CD14-positive monocyte (primary cell): Measurements from ENCODE around the gene CCT2. TPM values are rescaled to one million over a fixed set of nuclear protein-coding genes. Genes with fewer than 3 reads are reported as not detected.

Experiments
- DNase-seq, 3 donors: peaks; one replicate each; pipeline ENCODE4 v3.0.0-alpha.2; 2011 to 2022
- H2AFZ ChIP-seq: 2 replicates; pipeline ENCODE4 v1.6.0; 2012; ENCODE audit warnings: mild to moderate bottlenecking, low read depth, low read length, inconsistent platforms; ENCODE audit not compliant: insufficient read depth, poor library complexity, severe bottlenecking
- H3K27ac ChIP-seq, 2 donors: 1 replicate in 1 of 2; 2 replicates in 1 of 2; pipeline ENCODE4 v1.5.1; 2012 to 2013; ENCODE audit warnings: low read length in 2 of 2, control low read depth in 1 of 2, inconsistent platforms in 1 of 2, low read depth in 1 of 2, mild to moderate bottlenecking in 1 of 2
- H3K27me3 ChIP-seq, 2 donors: one replicate each; pipeline versions ENCODE4 v1.6.0 to v1.6.1; 2011 to 2013; ENCODE audit warnings: low read length in 2 of 2; ENCODE audit not compliant: control insufficient read depth in 2 of 2, insufficient read depth in 2 of 2
- H3K36me3 ChIP-seq, 2 donors: replicated peaks in 1 of 2; 1 replicate in 1 of 2; 2 replicates in 1 of 2; pipeline versions ENCODE4 v1.5.1 to v1.6.1; 2012 to 2013; ENCODE audit warnings: low read length in 2 of 2, control low read depth in 1 of 2, inconsistent platforms in 1 of 2, mild to moderate bottlenecking in 1 of 2; ENCODE audit not compliant: insufficient read depth in 2 of 2, control insufficient read depth in 1 of 2
- H3K4me1 ChIP-seq, 2 donors: 1 replicate in 1 of 2; 2 replicates in 1 of 2; pipeline versions ENCODE4 v1.5.1 to v1.6.1; 2012 to 2013; ENCODE audit warnings: low read length in 2 of 2, control low read depth in 1 of 2, inconsistent platforms in 1 of 2, mild to moderate bottlenecking in 1 of 2, moderate library complexity in 1 of 2; ENCODE audit not compliant: insufficient read depth in 2 of 2, control insufficient read depth in 1 of 2
- H3K4me2 ChIP-seq: replicated peaks from 2 replicates; pipeline ENCODE3; 2012; ENCODE audit warnings: low read length, moderate library complexity, mild to moderate bottlenecking; ENCODE audit not compliant: poor library complexity, severe bottlenecking; ENCODE audit errors: extremely low read depth
- H3K4me3 ChIP-seq, 3 experiments: fragments of 200-600 bp in 1 of 3; sonication (generic) in 1 of 3; replicated peaks in 1 of 3; 1 replicate in 2 of 3; 2 replicates in 1 of 3; pipeline ENCODE4 v1.5.1; 2011 to 2013; ENCODE audit warnings: low read length in 3 of 3, mild to moderate bottlenecking in 3 of 3, control low read depth in 2 of 3, low read depth in 2 of 3, inconsistent platforms in 1 of 3, moderate library complexity in 1 of 3
- H3K79me2 ChIP-seq: 2 replicates; pipeline ENCODE4 v1.6.0; 2012; ENCODE audit warnings: mild to moderate bottlenecking, control low read depth, inconsistent platforms, low read length, moderate library complexity; ENCODE audit not compliant: insufficient read depth
- H3K9ac ChIP-seq: 2 replicates; pipeline ENCODE4 v1.6.0; 2017; ENCODE audit warnings: low read length, mild to moderate bottlenecking; ENCODE audit not compliant: insufficient read depth, poor library complexity, severe bottlenecking
- H3K9me3 ChIP-seq, 2 donors: replicated peaks in 1 of 2; 1 replicate in 1 of 2; 2 replicates in 1 of 2; pipeline versions ENCODE4 v1.5.1 to v1.6.1; 2012 to 2013; ENCODE audit warnings: low read length in 2 of 2, control low read depth in 1 of 2; ENCODE audit not compliant: control insufficient read depth in 1 of 2, insufficient read depth in 1 of 2
- H4K20me1 ChIP-seq: 2 replicates; pipeline ENCODE4 v1.6.0; 2012; ENCODE audit warnings: mild to moderate bottlenecking, low read length, control low read depth, moderate library complexity; ENCODE audit not compliant: insufficient read depth
- H3K27ac Mint-ChIP-seq, 7 donors: one replicate each; pipeline ENCODE4 v1.8.0; 2020; ENCODE audit warnings: mild to moderate bottlenecking in 7 of 7, mixed read lengths in 7 of 7, moderate library complexity in 6 of 7, inconsistent platforms in 2 of 7
- H3K27me3 Mint-ChIP-seq, 3 donors: one replicate each; pipeline ENCODE4 v1.8.0; 2021 to 2022; ENCODE audit warnings: low read depth in 3 of 3, mild to moderate bottlenecking in 3 of 3, mixed read lengths in 3 of 3, moderate library complexity in 3 of 3, inconsistent platforms in 1 of 3
- H3K36me3 Mint-ChIP-seq, 2 donors: one replicate each; pipeline ENCODE4 v1.8.0; 2020; ENCODE audit warnings: mixed read lengths in 2 of 2, inconsistent platforms in 1 of 2, mild to moderate bottlenecking in 1 of 2
- H3K4me1 Mint-ChIP-seq: one replicate; pipeline ENCODE4 v1.8.0; 2020; ENCODE audit warnings: mild to moderate bottlenecking, mixed read lengths
- H3K4me3 Mint-ChIP-seq, 2 donors: one replicate each; pipeline ENCODE4 v1.8.0; 2020; ENCODE audit warnings: mild to moderate bottlenecking in 2 of 2, mixed read lengths in 2 of 2, moderate library complexity in 1 of 2
- H3K9me3 Mint-ChIP-seq, 7 donors: one replicate each; pipeline ENCODE4 v1.8.0; 2020 to 2022; ENCODE audit warnings: mixed read lengths in 7 of 7, mild to moderate bottlenecking in 6 of 7, moderate library complexity in 6 of 7, inconsistent platforms in 2 of 7
- WGBS: methylation state at CpG from one replicate; pipeline ENCODE4 v1.1.5; 2013; ENCODE audit warnings: missing lambda C conversion rate; ENCODE audit not compliant: insufficient coverage; 5-methylcytosine and 5-hydroxymethylcytosine counted together
- intact Hi-C, 2 donors: fragments of 100-400 bp; cut with micrococcal nuclease; formaldehyde crosslinking; loops; one replicate each; pipeline versions ENCODE4 v1.15.0 to v1.15.1; 2023
- polyA plus RNA-seq, 3 donors: library from polyadenylated mRNA; depleted of rRNA in 1 of 3; unstranded in 2 of 3; stranded (reverse) in 1 of 3; fragments of 300-500 nt in 2 of 3; fragments of >200 nt in 1 of 3; fragmentation: Illumina TruSeq in 2 of 3; gene quantifications; 1 replicate in 2 of 3; 2 replicates in 1 of 3; pipeline ENCODE4 v1.2.3, GENCODE V29; 2012 to 2021
- TF ChIP-seq, protein P1 (sequence below): fragments of 200-600 bp; IDR thresholded peaks from one replicate; pipeline ENCODE4 v1.8.0; 2022; ENCODE audit warnings: antibody characterized with exemption, mild to moderate bottlenecking

CCT2 gene
- polyA plus RNA-seq, 3 donors: 39.8 to 87.4 (median 63.3) TPM

DNA sequence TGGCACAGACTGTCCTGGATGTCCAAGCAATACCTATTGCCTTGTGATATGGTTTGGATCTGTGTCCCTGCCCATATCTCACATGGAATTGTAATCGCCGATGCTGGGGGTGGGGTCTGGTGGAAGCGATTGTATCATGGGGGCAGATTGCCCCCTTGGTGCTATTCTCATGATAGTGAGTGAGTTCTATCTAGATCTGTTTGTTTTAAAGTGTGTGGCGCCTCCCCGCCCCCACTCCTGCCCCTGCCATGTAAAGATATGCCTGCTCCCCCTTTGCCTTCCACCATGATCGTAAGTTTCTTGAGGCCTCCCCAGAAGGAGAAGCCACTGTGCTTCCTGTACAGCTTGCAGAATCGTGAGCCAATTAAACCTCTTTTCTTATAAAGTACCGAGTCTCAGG is 42.2 kb downstream of the CCT2 start:
- TF ChIP-seq, protein P1, sequence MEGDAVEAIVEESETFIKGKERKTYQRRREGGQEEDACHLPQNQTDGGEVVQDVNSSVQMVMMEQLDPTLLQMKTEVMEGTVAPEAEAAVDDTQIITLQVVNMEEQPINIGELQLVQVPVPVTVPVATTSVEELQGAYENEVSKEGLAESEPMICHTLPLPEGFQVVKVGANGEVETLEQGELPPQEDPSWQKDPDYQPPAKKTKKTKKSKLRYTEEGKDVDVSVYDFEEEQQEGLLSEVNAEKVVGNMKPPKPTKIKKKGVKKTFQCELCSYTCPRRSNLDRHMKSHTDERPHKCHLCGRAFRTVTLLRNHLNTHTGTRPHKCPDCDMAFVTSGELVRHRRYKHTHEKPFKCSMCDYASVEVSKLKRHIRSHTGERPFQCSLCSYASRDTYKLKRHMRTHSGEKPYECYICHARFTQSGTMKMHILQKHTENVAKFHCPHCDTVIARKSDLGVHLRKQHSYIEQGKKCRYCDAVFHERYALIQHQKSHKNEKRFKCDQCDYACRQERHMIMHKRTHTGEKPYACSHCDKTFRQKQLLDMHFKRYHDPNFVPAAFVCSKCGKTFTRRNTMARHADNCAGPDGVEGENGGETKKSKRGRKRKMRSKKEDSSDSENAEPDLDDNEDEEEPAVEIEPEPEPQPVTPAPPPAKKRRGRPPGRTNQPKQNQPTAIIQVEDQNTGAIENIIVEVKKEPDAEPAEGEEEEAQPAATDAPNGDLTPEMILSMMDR: no peak
- Mint-ChIP-seq H3K9me3 (peaks cover 0 to 6% (median 2%) of the 10 kb centered on the region in 7 donors), H3K27ac (no peak overlapping the region), H3K36me3 (no peaks in the 10 kb centered on the region), H3K4me1 (peaks cover 2% of the 10 kb centered on the region), H3K4me3 (no peak overlapping the region), H3K27me3 (peaks cover 0 to 4% (median 1%) of the 10 kb centered on the region in 3 donors)
- H4K20me1 ChIP-seq: no peaks in the 10 kb centered on the region
- no peaks in the 10 kb centered on the region for H3K36me3 ChIP-seq
- no peak for DNase-seq
- intact Hi-C loops: no loop called here
- WGBS: 79% methylated on average over 3 of the region's 8 CpGs
- no peaks in the 10 kb centered on the region for H3K79me2 ChIP-seq
- H3K4me2 ChIP-seq: no peak overlapping the region
- H2AFZ ChIP-seq: no peak overlapping the region
- H3K27me3 ChIP-seq: no peaks in the 10 kb centered on the region
- no peak overlapping the region for H3K4me3 ChIP-seq
- H3K9ac ChIP-seq: no peak overlapping the region
- no peaks in the 10 kb centered on the region for H3K9me3 ChIP-seq
- no peaks in the 10 kb centered on the region for H3K4me1 ChIP-seq
- no peak overlapping the region for H3K27ac ChIP-seq

DNA sequence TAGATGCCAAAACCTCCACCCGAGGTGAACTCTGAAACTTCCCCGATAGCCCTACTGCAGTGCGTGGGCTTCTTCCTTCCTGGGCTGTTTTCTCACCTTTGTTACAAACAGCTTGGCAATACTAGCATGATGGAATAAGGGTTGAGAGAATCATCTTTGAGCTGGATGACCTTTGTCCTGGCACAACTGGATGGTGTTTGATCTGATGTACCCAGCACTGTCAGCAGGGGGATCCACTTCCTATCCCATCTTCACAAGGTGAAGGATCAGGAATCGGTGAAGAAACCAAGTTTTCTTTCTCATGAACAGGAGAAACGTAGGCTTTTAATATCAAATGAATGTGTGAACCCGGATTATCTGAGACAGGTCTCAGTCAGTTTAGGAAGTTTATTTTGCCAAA is 44.9 kb downstream of the CCT2 start:
- whole genome bisulfite sequencing: 92% methylated on average over 4 of the region's 6 CpGs
- intact Hi-C loops: no loop called here

More for the DNA sequence above, 44.9 kb downstream of the CCT2 start:
- Mint-ChIP-seq H3K36me3 (no peaks in the 10 kb centered on the region), H3K27me3 (peaks cover 0 to 3% (median 0%) of the 10 kb centered on the region in 3 donors), H3K4me1 (peaks cover 2% of the 10 kb centered on the region), H3K27ac (no peak overlapping the region), H3K9me3 (peaks cover 0 to 8% (median 0%) of the 10 kb centered on the region in 7 donors), H3K4me3 (no peak overlapping the region)
- Histone ChIP-seq H3K27ac (no peak overlapping the region), H3K27me3 (no peaks in the 10 kb centered on the region), H3K9ac (no peak overlapping the region), H4K20me1 (no peaks in the 10 kb centered on the region), H3K36me3 (no peaks in the 10 kb centered on the region), H3K9me3 (no peaks in the 10 kb centered on the region), H3K4me3 (no peak overlapping the region), H3K4me1 (no peaks in the 10 kb centered on the region), H3K79me2 (no peaks in the 10 kb centered on the region), H3K4me2 (no peak overlapping the region), H2AFZ (no peak overlapping the region)
- TF ChIP-seq, protein P1: no peak
- no peak for DNase-seq
